Endodermal cell (in vitro differentiated cells): ENCODE data around the gene ELF5. TPM values are rescaled to one million over a fixed set of nuclear protein-coding genes. Genes with fewer than 3 reads are reported as not detected.

Source experiments
- DNase-seq: peaks from one replicate; pipeline ENCODE4 v3.0.0-alpha.2; 2017
- H3K27ac ChIP-seq: 2 replicates; pipeline ENCODE4 v1.5.1; 2013; ENCODE audit warnings: mild to moderate bottlenecking, low read depth, low read length, moderate library complexity
- H3K27me3 ChIP-seq: 2 replicates; pipeline ENCODE4 v1.6.1; 2013; ENCODE audit warnings: mild to moderate bottlenecking, low read length, moderate library complexity; ENCODE audit not compliant: insufficient read depth, control insufficient read depth, poor library complexity, severe bottlenecking
- H3K36me3 ChIP-seq: 2 replicates; pipeline ENCODE4 v1.7.0; 2013; ENCODE audit warnings: mild to moderate bottlenecking, low read length, moderate library complexity; ENCODE audit not compliant: control insufficient read depth, insufficient read depth
- H3K4me1 ChIP-seq: one replicate; pipeline ENCODE4 v1.7.0; 2013; ENCODE audit warnings: low read length; ENCODE audit not compliant: control insufficient read depth, insufficient read depth
- H3K4me3 ChIP-seq: 2 replicates; pipeline ENCODE4 v1.5.1; 2013; ENCODE audit warnings: mild to moderate bottlenecking, low read length, moderate library complexity
- H3K9ac ChIP-seq: 2 replicates; pipeline ENCODE4 v1.6.1; 2013; ENCODE audit warnings: mild to moderate bottlenecking, low read length, moderate library complexity; ENCODE audit not compliant: poor library complexity, severe bottlenecking; ENCODE audit errors: extremely low read depth
- H3K9me3 ChIP-seq: 2 replicates; pipeline ENCODE4 v1.6.1; 2013; ENCODE audit warnings: mild to moderate bottlenecking, low read length, moderate library complexity; ENCODE audit not compliant: control insufficient read depth
- H3K27ac Mint-ChIP-seq: 2 replicates; pipeline ENCODE4 v1.8.0; 2020; ENCODE audit warnings: mixed read lengths
- H3K27me3 Mint-ChIP-seq: 2 replicates; pipeline ENCODE4 v1.8.0; 2021; ENCODE audit warnings: mild to moderate bottlenecking, mixed read lengths; ENCODE audit not compliant: insufficient read depth
- H3K36me3 Mint-ChIP-seq: 2 replicates; pipeline ENCODE4 v1.8.0; 2020; ENCODE audit warnings: low read depth, mixed read lengths
- H3K4me1 Mint-ChIP-seq: 2 replicates; pipeline ENCODE4 v1.8.0; 2020; ENCODE audit warnings: mixed read lengths
- H3K4me3 Mint-ChIP-seq: 2 replicates; pipeline ENCODE4 v1.8.0; 2020; ENCODE audit warnings: mild to moderate bottlenecking, moderate library complexity, mixed read lengths
- H3K9me3 Mint-ChIP-seq: 2 replicates; pipeline ENCODE4 v1.8.0; 2020; ENCODE audit warnings: mild to moderate bottlenecking, mixed read lengths
- CTCF ChIP-seq: fragments of 200-600 bp; sonication (generic); conservative IDR thresholded peaks from 2 replicates; pipeline ENCODE4 v1.5.0; 2021; ENCODE audit warnings: antibody characterized with exemption, mild to moderate bottlenecking
- WGBS, 2 experiments: methylation state at CpG; one replicate each; pipeline versions ENCODE4 v1.1.5 to v1.1.7; 2013; ENCODE audit warnings: missing lambda C conversion rate in 2 of 2, mixed read lengths in 1 of 2; ENCODE audit not compliant: insufficient coverage in 1 of 2, insufficient read length in 1 of 2; 5-methylcytosine and 5-hydroxymethylcytosine counted together
- total RNA-seq, 2 donors: library from RNA; stranded (reverse); fragmentation: NEBNext Ultra II Directional in 1 of 2; extraction: Animal tissue kit (Norgen Biotek cat#: 25700) in 1 of 2; gene quantifications; 2 replicates in 1 of 2; 3 replicates in 1 of 2; pipeline ENCODE4 v1.2.1, GENCODE V29; 2021

Gene ELF5
- total RNA-seq, 2 donors from 2014 or later: not detected

DNA sequence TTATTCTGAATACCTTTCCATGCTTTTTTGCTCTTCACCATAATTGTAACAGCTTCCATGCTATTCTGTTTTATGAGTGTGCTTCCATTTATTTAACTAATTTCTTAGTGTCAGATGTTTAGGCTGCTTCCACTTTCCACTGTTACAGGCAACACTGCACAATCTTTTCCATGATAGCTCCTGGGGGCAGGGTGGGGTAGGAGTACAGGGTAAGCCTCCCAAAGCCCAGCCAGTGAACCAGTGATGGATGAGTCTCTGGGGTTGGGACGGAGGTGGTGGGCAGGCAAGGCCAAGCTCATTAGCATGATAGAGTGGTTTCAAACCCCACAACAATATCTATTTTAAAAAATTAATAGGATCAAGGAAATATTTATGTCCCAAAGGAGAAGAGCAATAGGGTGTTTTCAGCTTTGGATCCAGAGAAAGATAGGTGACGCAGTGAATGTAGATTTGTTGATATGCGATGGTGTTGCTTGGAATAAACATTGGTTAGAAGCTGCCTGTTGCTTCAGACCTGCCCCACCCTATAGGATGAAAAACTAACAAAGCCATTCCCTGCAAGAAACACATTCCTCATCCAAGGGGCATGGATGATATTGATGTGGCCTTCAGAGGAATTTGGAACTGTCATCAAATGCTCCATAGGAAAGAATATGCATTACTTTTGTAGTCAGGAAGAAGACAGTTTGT, 17.1 kb upstream of the ELF5 start:
- WGBS, 2 experiments: 89 to 100% methylated on average over 1 to 2 of the region's 3 CpGs
- Histone ChIP-seq H3K36me3 (no peaks in the 10 kb centered on the region), H3K4me3 (no peak overlapping the region), H3K9me3 (no peaks in the 10 kb centered on the region), H3K27ac (no peak overlapping the region), H3K27me3 (no peaks in the 10 kb centered on the region), H3K4me1 (no peaks in the 10 kb centered on the region), H3K9ac (no peak overlapping the region)
- Mint-ChIP-seq H3K4me1 (no peaks in the 10 kb centered on the region), H3K9me3 (peaks cover 3% of the 10 kb centered on the region), H3K4me3 (no peak overlapping the region), H3K36me3 (no peaks in the 10 kb centered on the region), H3K27me3 (peaks cover 8% of the 10 kb centered on the region), H3K27ac (no peak overlapping the region)
- DNase-seq: peak; percentile 1
- TF ChIP-seq CTCF: no peak

GRCh38 chr11:34529643-34530042, 16.0 kb upstream of the ELF5 start:
- no peaks in the 10 kb centered on the region for H3K9me3 ChIP-seq
- H3K4me1 Mint-ChIP-seq: no peaks in the 10 kb centered on the region
- peaks cover 2% of the 10 kb centered on the region for H3K9me3 Mint-ChIP-seq
- H3K27ac Mint-ChIP-seq: no peak overlapping the region
- H3K4me1 ChIP-seq: no peaks in the 10 kb centered on the region
- H3K4me3 Mint-ChIP-seq: no peak overlapping the region
- H3K4me3 ChIP-seq: no peak overlapping the region
- WGBS, 2 experiments: 86 to 97% methylated on average over 1 of the region's 1 CpG
- no peak overlapping the region for H3K9ac ChIP-seq
- no peaks in the 10 kb centered on the region for H3K36me3 ChIP-seq
- H3K27me3 ChIP-seq: no peaks in the 10 kb centered on the region
- no peak overlapping the region for H3K27ac ChIP-seq
- no peak for DNase-seq
- H3K36me3 Mint-ChIP-seq: no peaks in the 10 kb centered on the region
- no peak for TF ChIP-seq CTCF
- H3K27me3 Mint-ChIP-seq: peaks cover 4% of the 10 kb centered on the region

- Mint-ChIP-seq H3K4me1 (no peaks in the 10 kb centered on the region), H3K36me3 (no peaks in the 10 kb centered on the region), H3K27me3 (no peaks in the 10 kb centered on the region), H3K27ac (no peak overlapping the region), H3K9me3 (no peaks in the 10 kb centered on the region), H3K4me3 (no peak overlapping the region)
- H3K4me1 ChIP-seq: no peaks in the 10 kb centered on the region
- WGBS, 2 experiments: 75 to 91% methylated on average over 1 to 2 of the region's 2 CpGs
- H3K4me3 ChIP-seq: no peak overlapping the region
- no peak overlapping the region for H3K9ac ChIP-seq
- TF ChIP-seq CTCF: no peak
- no peaks in the 10 kb centered on the region for H3K27me3 ChIP-seq
- no peak overlapping the region for H3K27ac ChIP-seq
- DNase-seq: no peak
- H3K36me3 ChIP-seq: no peaks in the 10 kb centered on the region
- H3K9me3 ChIP-seq: no peaks in the 10 kb centered on the region
Observed at GRCh38 chr11:34528072-34528471, 14.5 kb upstream of the ELF5 start.
